K562 (cell line): ENCODE measurements around the gene SNX3. TPM values are rescaled to one million over a fixed set of nuclear protein-coding genes. Genes with fewer than 3 reads are reported as not detected.

Experiments used
- ARID3B ChIP-seq: fragments of 250-450 bp; sonication (Bioruptor Pico); IDR thresholded peaks from 2 replicates; pipeline ENCODE4 v1.4.0; 2020; ENCODE audit warnings: borderline replicate concordance
- CBFA2T2 ChIP-seq: fragments of 450-650 bp; conservative IDR thresholded peaks from 2 replicates; pipeline ENCODE4 v1.6.1; 2017; ENCODE audit warnings: mild to moderate bottlenecking
- CEBPB ChIP-seq: fragments of 450-650 bp; IDR thresholded peaks from 2 replicates; pipeline ENCODE4 v1.6.1; 2016; ENCODE audit warnings: missing genetic modification characterization, missing compliant biosample characterization
- CTCF ChIP-seq, 3 experiments: IDR thresholded peaks in 2 of 3; conservative IDR thresholded peaks in 1 of 3; 2 replicates each; pipeline ENCODE4 v1.5.1; 2011 to 2012; ENCODE audit warnings: low read length in 3 of 3, mild to moderate bottlenecking in 3 of 3, control low read depth in 2 of 3, improper control_type of control experiment in 1 of 3, inconsistent platforms in 1 of 3, low read depth in 1 of 3, mixed read lengths in 1 of 3, moderate library complexity in 1 of 3; ENCODE audit not compliant: insufficient read depth in 2 of 3
- DIDO1 ChIP-seq: fragments of 450-650 bp; IDR thresholded peaks from 2 replicates; pipeline ENCODE4 v1.6.1; 2016; ENCODE audit warnings: low read depth, missing biosample characterization, missing genetic modification characterization
- E2F4 ChIP-seq: sonication (generic); formaldehyde crosslinking; IDR thresholded peaks from 2 replicates; pipeline ENCODE4 v1.8.0; 2022; ENCODE audit warnings: mild to moderate bottlenecking, low read depth, missing genetic modification reagents
- FOXO4 ChIP-seq: fragments of 450-650 bp; formaldehyde crosslinking; IDR thresholded peaks from 2 replicates; pipeline ENCODE4 v1.4.0; 2020; ENCODE audit warnings: mild to moderate bottlenecking, moderate library complexity
- GTF2F1 ChIP-seq: IDR thresholded peaks from 2 replicates; pipeline ENCODE4 v1.6.1; 2011; ENCODE audit warnings: low read depth, low read length, improper control_type of control experiment
- MAFK ChIP-seq: IDR thresholded peaks from 2 replicates; pipeline ENCODE4 v1.6.1; 2011; ENCODE audit warnings: low read length, improper control_type of control experiment
- MTF1 ChIP-seq: fragments of 250-450 bp; sonication (Bioruptor Pico); IDR thresholded peaks from 2 replicates; pipeline ENCODE4 v1.9.0; 2021; ENCODE audit warnings: moderate library complexity, mild to moderate bottlenecking, inconsistent platforms, borderline replicate concordance
- POLR2H ChIP-seq: IDR thresholded peaks from 2 replicates; pipeline ENCODE4 v1.6.1; 2016; ENCODE audit warnings: missing genetic modification characterization, low read depth, mild to moderate bottlenecking, control low read depth, missing compliant biosample characterization, moderate library complexity
- SMAD1 ChIP-seq: fragments of 150-350 bp; IDR thresholded peaks from 2 replicates; pipeline ENCODE4 v1.6.1; 2014; ENCODE audit warnings: low read length, low read depth; ENCODE audit not compliant: partially characterized antibody
- SMAD2 ChIP-seq: fragments of 150-350 bp; IDR thresholded peaks from 2 replicates; pipeline ENCODE4 v1.6.1; 2014; ENCODE audit warnings: low read depth, mild to moderate bottlenecking, low read length
- SMARCA4 ChIP-seq: fragments of 450-650 bp; IDR thresholded peaks from 2 replicates; pipeline ENCODE4 v1.6.1; 2016
- XRCC3 ChIP-seq: fragments of 450-650 bp; IDR thresholded peaks from 2 replicates; pipeline ENCODE4 v1.6.1; 2017; ENCODE audit warnings: mild to moderate bottlenecking, moderate library complexity
- XRCC4 ChIP-seq: IDR thresholded peaks from one replicate; pipeline ENCODE4 v1.6.1; 2011; ENCODE audit not compliant: insufficient read depth, insufficient read length; ENCODE audit errors: extremely low read depth
- ZFX ChIP-seq: sonication (generic); formaldehyde crosslinking; IDR thresholded peaks from 2 replicates; pipeline ENCODE4 v1.8.0; 2022; ENCODE audit warnings: mild to moderate bottlenecking, missing genetic modification reagents, moderate library complexity
- ZKSCAN3 ChIP-seq: fragments of 250-450 bp; sonication (Bioruptor Pico); IDR thresholded peaks from 2 replicates; pipeline ENCODE4 v1.4.0; 2020
- ZNF165 ChIP-seq: fragments of 250-450 bp; sonication (Bioruptor Pico); IDR thresholded peaks from 2 replicates; pipeline ENCODE4 v1.4.0; 2020; ENCODE audit warnings: borderline replicate concordance
- ZNF253 ChIP-seq: fragments of 250-450 bp; sonication (Bioruptor Pico); conservative IDR thresholded peaks from 2 replicates; pipeline ENCODE4 v1.6.1; 2021; ENCODE audit warnings: mild to moderate bottlenecking
- ZZZ3 ChIP-seq: fragments of 450-650 bp; IDR thresholded peaks from 2 replicates; pipeline ENCODE4 v1.6.1; 2016; ENCODE audit warnings: antibody characterized with exemption, mild to moderate bottlenecking, moderate library complexity
- polyA plus RNA-seq, 8 experiments: library from polyadenylated mRNA; depleted of rRNA in 4 of 8; stranded (reverse) in 5 of 8; unstranded in 3 of 8; fragments of >200 nt; fragmentation: Nextera tagmentation in 2 of 8; fragmentation: Illumina TruSeq in 1 of 8; extraction: Ambion mirVana in 2 of 8; extraction: Trizol in 1 of 8; gene quantifications; 2 replicates each; pipeline versions ENCODE4 v1.2.1 to v1.2.3, GENCODE V29; 2011 to 2014; ENCODE audit warnings: inconsistent platforms in 1 of 8, missing spikeins in 1 of 8
- total RNA-seq, 7 experiments: library from RNA; depleted of rRNA in 6 of 7; stranded (reverse); fragments of >200 nt in 6 of 7; fragmentation: Illumina TruSeq in 2 of 7; extraction: Trizol in 2 of 7; gene quantifications; 2 replicates each; pipeline versions ENCODE4 v1.2.1 to v1.2.3, GENCODE V29; 2011 to 2021; ENCODE audit warnings: low replicate concordance in 1 of 7

SNX3 gene
- total and polyA plus RNA-seq, 9 of the 15 experiments (the other 6 are each of a cell fraction or from before 2014, with no cell fraction given): 48.9 to 410 (median 159) TPM

GRCh38 chr6:108294727-108295625 lies 34.1 kb upstream of the SNX3 start, which contains the start of gene AFG1L (continued):
- TF ChIP-seq E2F4 (CRISPR knock-in tag) (peak; percentile 29; the same call in 1 of the 2 replicates), DIDO1 (tag) (peak; percentile 67; the same call in 1 of the 2 replicates), SMAD2 (no peak), CEBPB (tag) (no peak), GTF2F1 (no peak), XRCC4 (no peak), ZNF165 (CRISPR knock-in tag) (no peak), ARID3B (CRISPR knock-in tag) (no peak), SMARCA4 (peak; percentile 33; the same call in 1 of the 2 replicates), MTF1 (CRISPR knock-in tag) (no peak), ZKSCAN3 (CRISPR knock-in tag) (no peak), MAFK (peak; percentile 44; the same call in 1 of the 2 replicates), XRCC3 (no peak), ZNF253 (CRISPR knock-in tag) (no peak), SMAD1 (no peak), CBFA2T2 (no peak), POLR2H (tag) (peak; percentile 33; the same call in 1 of the 2 replicates), FOXO4 (no peak), ZZZ3 (no peak), ZFX (CRISPR knock-in tag) (peak; percentile 78), CTCF (IDR thresholded peaks at IDR 0.05 in 2 of 3, conservative IDR thresholded peaks at IDR 0.05 in 1 of 3; ENCODE audit: insufficient read depth in 2 of 3, low read depth in 1 of 3, low read length in 3 of 3) (0 out of 6 replicates have a peak, but pooled peaks of 1 of the 3 experiments have one; percentile 1)
